HepG2 (cell line): ENCODE results near the gene AK3. TPM values are rescaled to one million over a fixed set of nuclear protein-coding genes. Genes with fewer than 3 reads are reported as not detected.

Source experiments
- ATAC-seq: fragments of 200-7000 bp; cut with Tn5 transposase; 3 replicates; pipeline ENCODE4 v1.9.1; 2020; ENCODE audit warnings: mild to moderate bottlenecking, moderate library complexity
- BruUV-seq: library from RNA; stranded (reverse); fragments of 400-500 nt; replicated peaks from 2 replicates; lab custom pipeline; 2021; lab: Mats Ljungman, UMichigan
- CTCF ChIA-PET: fragments of 300-600 bp; formaldehyde crosslinking; extraction: SDS; loops from one replicate; lab custom pipeline; 2021; ENCODE audit warnings: low total read pairs, inconsistent platforms, low intra/inter-chr PET ratio; lab: Yijun Ruan, JAX
- POLR2A ChIA-PET: fragments of 350-600 bp; sonication (Branson Sonifier 250); formaldehyde crosslinking; loops from one replicate; lab custom pipeline; 2020; ENCODE audit warnings: antibody characterized with exemption, inconsistent platforms; lab: Yijun Ruan, JAX
- DNase-seq: peaks from one replicate; pipeline ENCODE4 v3.0.0-alpha.2; 2015; ENCODE audit warnings: low spot score
- FAIRE-seq: peaks from 3 replicates; lab custom pipeline; 2011; peaks lifted over from hg19 to GRCh38; lab: Jason Lieb, UNC
- H2AFZ ChIP-seq: one replicate; pipeline ENCODE4 v1.6.1; 2011; ENCODE audit warnings: low read length, inconsistent platforms
- H3K27ac ChIP-seq: fragments of 300-600 bp; 3 replicates; pipeline ENCODE4 v1.8.0; 2011; ENCODE audit warnings: mixed run types, mild to moderate bottlenecking, mixed read lengths, low read length, inconsistent platforms; ENCODE audit not compliant: insufficient read depth; ENCODE audit errors: extremely low read length
- H3K27me3 ChIP-seq, 2 experiments: fragments of 200-600 bp in 1 of 2; 2 replicates in 1 of 2; 3 replicates in 1 of 2; pipeline versions ENCODE4 v1.6.0 to v1.8.0; 2011; ENCODE audit warnings: low read length in 2 of 2, mild to moderate bottlenecking in 2 of 2, moderate library complexity in 2 of 2, inconsistent platforms in 1 of 2; ENCODE audit not compliant: insufficient read depth in 2 of 2, control insufficient read depth in 1 of 2
- H3K36me3 ChIP-seq, 2 experiments: fragments of 200-600 bp in 1 of 2; replicated peaks in 1 of 2; 2 replicates in 1 of 2; 3 replicates in 1 of 2; pipeline versions ENCODE4 v1.5.1 to v1.8.0; 2011; ENCODE audit warnings: low read length in 2 of 2, inconsistent platforms in 1 of 2; ENCODE audit not compliant: insufficient read depth in 2 of 2, control insufficient read depth in 1 of 2
- H3K4me1 ChIP-seq: 2 replicates; pipeline ENCODE4 v1.5.1; 2012; ENCODE audit warnings: low read length, inconsistent platforms; ENCODE audit not compliant: insufficient read depth
- H3K4me2 ChIP-seq: 2 replicates; pipeline ENCODE4 v1.6.0; 2011; ENCODE audit warnings: low read depth, low read length, inconsistent platforms
- H3K4me3 ChIP-seq, 3 experiments: fragments of 200-600 bp in 1 of 3; sonication (generic), shearing (Covaris generic) in 1 of 3; replicated peaks in 1 of 3; 2 replicates each; pipeline ENCODE4 v1.5.1; 2011 to 2016; ENCODE audit warnings: low read length in 3 of 3, inconsistent platforms in 2 of 3, low read depth in 2 of 3, mild to moderate bottlenecking in 2 of 3, control low read depth in 1 of 3, mixed read lengths in 1 of 3; ENCODE audit not compliant: insufficient read depth in 1 of 3
- H3K79me2 ChIP-seq: one replicate; pipeline ENCODE4 v1.6.1; 2011; ENCODE audit warnings: low read length, inconsistent platforms; ENCODE audit not compliant: insufficient read depth
- H3K9ac ChIP-seq: 2 replicates; pipeline ENCODE4 v1.6.0; 2011; ENCODE audit warnings: mild to moderate bottlenecking, low read depth, low read length, inconsistent platforms; ENCODE audit not compliant: insufficient read depth
- H3K9me3 ChIP-seq: 2 replicates; pipeline ENCODE4 v1.5.1; 2012; ENCODE audit warnings: mild to moderate bottlenecking, low read length
- H4K20me1 ChIP-seq: 2 replicates; pipeline ENCODE4 v1.6.0; 2011; ENCODE audit warnings: inconsistent platforms, mild to moderate bottlenecking, low read length, moderate library complexity; ENCODE audit not compliant: insufficient read depth
- AGO1 ChIP-seq: fragments of 200-400 bp; formaldehyde crosslinking; IDR thresholded peaks from 2 replicates; pipeline ENCODE4 v1.6.1; 2017; ENCODE audit warnings: mild to moderate bottlenecking, low read depth, low read length, moderate library complexity; ENCODE audit not compliant: poor library complexity, severe bottlenecking
- ATAD3A ChIP-seq: sonication (generic); formaldehyde crosslinking; IDR thresholded peaks from 2 replicates; pipeline ENCODE4 v1.4.0; 2020; ENCODE audit warnings: missing genetic modification reagents
- CC2D1A ChIP-seq: sonication (generic); formaldehyde crosslinking; IDR thresholded peaks from 2 replicates; pipeline ENCODE4 v1.8.1; 2023; ENCODE audit warnings: mild to moderate bottlenecking, missing genetic modification reagents
- GTF2F1 ChIP-seq: fragments of 150-350 bp; IDR thresholded peaks from 2 replicates; pipeline ENCODE4 v1.6.1; 2014; ENCODE audit warnings: low read length
- MYNN ChIP-seq: sonication (generic); formaldehyde crosslinking; IDR thresholded peaks from 2 replicates; pipeline ENCODE4 v1.4.0; 2020; ENCODE audit warnings: mild to moderate bottlenecking, low read depth, missing genetic modification reagents
- TMF1 ChIP-seq: sonication (generic); formaldehyde crosslinking; IDR thresholded peaks from 2 replicates; pipeline ENCODE4 v1.8.1; 2022; ENCODE audit warnings: low read depth, missing genetic modification reagents
- ZBTB42 ChIP-seq: sonication (generic); formaldehyde crosslinking; IDR thresholded peaks from 2 replicates; pipeline ENCODE4 v1.5.0; 2020; ENCODE audit warnings: mild to moderate bottlenecking, missing genetic modification reagents
- ZNF720 ChIP-seq: sonication (generic); formaldehyde crosslinking; IDR thresholded peaks from 2 replicates; pipeline ENCODE4 v1.4.0; 2020; ENCODE audit warnings: missing genetic modification reagents
- WGBS: methylation state at CpG from one replicate; pipeline ENCODE4 v1.1.6; 2017; ENCODE audit warnings: low lambda C conversion rate; 5-methylcytosine and 5-hydroxymethylcytosine counted together
- in situ Hi-C: cut with HindIII; loops from 2 replicates; pipeline ENCODE4 v1.10.0; 2017; ENCODE audit warnings: low pct_unique_long_range_greater_than_20kb; ENCODE audit not compliant: extremely low pct_ligation_motif_present
- intact Hi-C: fragments of 100-400 bp; cut with micrococcal nuclease; formaldehyde crosslinking; loops from one replicate; pipeline ENCODE4 v1.10.0; 2022; ENCODE audit not compliant: unreplicated experiment
- polyA plus RNA-seq, 8 experiments: library from polyadenylated mRNA; depleted of rRNA in 3 of 8; stranded (reverse) in 7 of 8; unstranded in 1 of 8; fragments of >200 nt; fragmentation: Illumina TruSeq in 4 of 8; extraction: Trizol in 4 of 8; gene quantifications; 2 replicates each; pipeline versions ENCODE4 v1.2.1 to v1.2.3, GENCODE V29; 2011 to 2016; ENCODE audit warnings: low read depth in 4 of 8, missing spikeins in 1 of 8, mixed read lengths in 1 of 8; ENCODE audit not compliant: insufficient read depth in 1 of 8
- total RNA-seq, 5 experiments: library from RNA; depleted of rRNA; stranded (reverse); fragments of >200 nt; fragmentation: Illumina TruSeq; extraction: Trizol; gene quantifications; 2 replicates each; pipeline ENCODE4 v1.2.3, GENCODE V29; 2016; ENCODE audit warnings: low read depth in 1 of 5
- TF ChIP-seq, protein P1 (sequence below), 2 experiments: IDR thresholded peaks; 2 replicates each; pipeline ENCODE4 v1.6.1; 2011 to 2012; ENCODE audit warnings: low read length in 2 of 2, borderline replicate concordance in 1 of 2, low read depth in 1 of 2, mild to moderate bottlenecking in 1 of 2, moderate library complexity in 1 of 2
- TF ChIP-seq, protein P2 (sequence below), 2 experiments: fragments of 450-650 bp in 1 of 2; sonication (generic) in 1 of 2; formaldehyde crosslinking; IDR thresholded peaks; 2 replicates each; pipeline versions ENCODE4 v1.5.0 to v1.8.0; 2020 to 2022; ENCODE audit warnings: mild to moderate bottlenecking in 1 of 2, missing genetic modification reagents in 1 of 2

Gene AK3
- total and polyA plus RNA-seq, 2 of the 13 experiments (the other 11 are each of a cell fraction or from before 2014, with no cell fraction given) = 76.8 to 109 TPM

DNA sequence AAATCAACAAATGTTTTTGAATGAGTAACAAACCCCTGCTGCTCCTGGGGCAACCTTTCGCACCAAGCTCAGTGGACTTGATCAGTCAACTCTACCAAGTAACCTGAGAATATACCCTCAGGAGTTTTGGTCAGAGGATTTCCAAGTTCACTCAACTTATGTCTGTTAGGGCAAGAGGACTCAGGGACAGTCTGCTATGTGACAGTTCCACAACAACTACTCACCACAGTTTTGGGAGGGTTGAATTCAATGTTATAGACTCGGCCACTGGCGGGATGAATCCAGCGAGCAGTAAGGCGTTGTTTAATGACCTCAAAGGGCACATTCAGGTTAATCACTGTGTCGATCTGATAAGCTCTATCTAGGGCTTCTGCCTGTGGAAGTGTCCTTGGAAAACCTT, 22.1 kb downstream of the AK3 start (continued):
- TF ChIP-seq ZBTB42 (CRISPR knock-in tag) (no peak), CC2D1A (CRISPR knock-in tag) (no peak), ATAD3A (CRISPR knock-in tag) (no peak), TMF1 (no peak)
- TF ChIP-seq, protein P1, sequence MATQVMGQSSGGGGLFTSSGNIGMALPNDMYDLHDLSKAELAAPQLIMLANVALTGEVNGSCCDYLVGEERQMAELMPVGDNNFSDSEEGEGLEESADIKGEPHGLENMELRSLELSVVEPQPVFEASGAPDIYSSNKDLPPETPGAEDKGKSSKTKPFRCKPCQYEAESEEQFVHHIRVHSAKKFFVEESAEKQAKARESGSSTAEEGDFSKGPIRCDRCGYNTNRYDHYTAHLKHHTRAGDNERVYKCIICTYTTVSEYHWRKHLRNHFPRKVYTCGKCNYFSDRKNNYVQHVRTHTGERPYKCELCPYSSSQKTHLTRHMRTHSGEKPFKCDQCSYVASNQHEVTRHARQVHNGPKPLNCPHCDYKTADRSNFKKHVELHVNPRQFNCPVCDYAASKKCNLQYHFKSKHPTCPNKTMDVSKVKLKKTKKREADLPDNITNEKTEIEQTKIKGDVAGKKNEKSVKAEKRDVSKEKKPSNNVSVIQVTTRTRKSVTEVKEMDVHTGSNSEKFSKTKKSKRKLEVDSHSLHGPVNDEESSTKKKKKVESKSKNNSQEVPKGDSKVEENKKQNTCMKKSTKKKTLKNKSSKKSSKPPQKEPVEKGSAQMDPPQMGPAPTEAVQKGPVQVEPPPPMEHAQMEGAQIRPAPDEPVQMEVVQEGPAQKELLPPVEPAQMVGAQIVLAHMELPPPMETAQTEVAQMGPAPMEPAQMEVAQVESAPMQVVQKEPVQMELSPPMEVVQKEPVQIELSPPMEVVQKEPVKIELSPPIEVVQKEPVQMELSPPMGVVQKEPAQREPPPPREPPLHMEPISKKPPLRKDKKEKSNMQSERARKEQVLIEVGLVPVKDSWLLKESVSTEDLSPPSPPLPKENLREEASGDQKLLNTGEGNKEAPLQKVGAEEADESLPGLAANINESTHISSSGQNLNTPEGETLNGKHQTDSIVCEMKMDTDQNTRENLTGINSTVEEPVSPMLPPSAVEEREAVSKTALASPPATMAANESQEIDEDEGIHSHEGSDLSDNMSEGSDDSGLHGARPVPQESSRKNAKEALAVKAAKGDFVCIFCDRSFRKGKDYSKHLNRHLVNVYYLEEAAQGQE (IDR thresholded peaks at IDR 0.05; ENCODE audit: borderline replicate concordance in 1 of 2, low read depth in 1 of 2, low read length in 2 of 2) = no peak

DNA sequence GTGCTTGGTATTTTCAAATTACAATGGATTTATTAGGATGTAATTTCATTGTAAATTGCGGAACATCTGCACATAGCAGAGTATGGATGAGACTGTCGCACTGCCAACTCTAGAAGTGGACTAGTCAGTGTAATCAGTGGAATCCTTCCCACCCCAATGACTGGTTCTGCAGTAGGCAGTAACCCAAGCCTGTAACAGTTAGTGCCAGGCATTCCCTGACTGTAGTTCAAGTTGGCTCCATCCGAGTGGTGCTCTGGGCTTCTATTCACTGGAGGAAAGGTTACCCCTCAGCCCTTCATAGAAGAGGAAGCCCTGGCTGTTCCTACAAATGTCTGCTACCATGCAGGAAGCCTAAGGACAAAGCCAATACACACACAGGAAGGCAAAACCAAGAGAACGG, 23.2 kb downstream of the AK3 start:
- H4K20me1 ChIP-seq = no peaks in the 10 kb centered on the region
- H3K9ac ChIP-seq = no peak overlapping the region
- intact Hi-C loops (no loop called here), in situ Hi-C loops (no loop called here)
- CTCF ChIA-PET = no interaction called here
- no peak overlapping the region for H3K4me2 ChIP-seq
- H3K27ac ChIP-seq = no peak overlapping the region
- peaks cover 22 to 89% of the 10 kb centered on the region in 2 experiments for H3K36me3 ChIP-seq
- H3K9me3 ChIP-seq = no peaks in the 10 kb centered on the region
- no peak overlapping the region for H3K4me3 ChIP-seq
- POLR2A ChIA-PET = no interaction called here
- no peak for FAIRE-seq
- no peaks in the 10 kb centered on the region for H3K4me1 ChIP-seq
- 98% methylated on average over 4 of the region's 4 CpGs for WGBS
- no peak for DNase-seq
- no peaks in the 10 kb centered on the region for H3K79me2 ChIP-seq
- TF ChIP-seq ZNF720 (CRISPR knock-in tag) (no peak), MYNN (CRISPR knock-in tag) (no peak), GTF2F1 (no peak), AGO1 (no peak)
- TF ChIP-seq, protein P2, sequence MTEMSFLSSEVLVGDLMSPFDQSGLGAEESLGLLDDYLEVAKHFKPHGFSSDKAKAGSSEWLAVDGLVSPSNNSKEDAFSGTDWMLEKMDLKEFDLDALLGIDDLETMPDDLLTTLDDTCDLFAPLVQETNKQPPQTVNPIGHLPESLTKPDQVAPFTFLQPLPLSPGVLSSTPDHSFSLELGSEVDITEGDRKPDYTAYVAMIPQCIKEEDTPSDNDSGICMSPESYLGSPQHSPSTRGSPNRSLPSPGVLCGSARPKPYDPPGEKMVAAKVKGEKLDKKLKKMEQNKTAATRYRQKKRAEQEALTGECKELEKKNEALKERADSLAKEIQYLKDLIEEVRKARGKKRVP (CRISPR knock-in tag; IDR thresholded peaks at IDR 0.05) = no peak
- no peak for ATAC-seq
- no peaks in the 10 kb centered on the region for H3K27me3 ChIP-seq
- H2AFZ ChIP-seq = no peak overlapping the region
- BruUV-seq = no TSS peak
